Colonic mucosa (tissue), 4 donors: ENCODE data around the gene SAP130. TPM values are rescaled to one million over a fixed set of nuclear protein-coding genes. Genes with fewer than 3 reads are reported as not detected.

Experiments
- DNase-seq: peaks from one replicate; pipeline ENCODE4 v3.0.0-alpha.2; 2020
- H3K27ac ChIP-seq: fragments of 200-600 bp; one replicate; pipeline ENCODE4 v1.8.0; 2021
- H3K27me3 ChIP-seq: fragments of 200-600 bp; one replicate; pipeline ENCODE4 v1.8.0; 2021
- H3K36me3 ChIP-seq: fragments of 200-600 bp; one replicate; pipeline ENCODE4 v1.8.0; 2021
- H3K4me1 ChIP-seq: fragments of 200-600 bp; one replicate; pipeline ENCODE4 v1.8.0; 2021; ENCODE audit warnings: mild to moderate bottlenecking
- H3K4me3 ChIP-seq: fragments of 200-600 bp; one replicate; pipeline ENCODE4 v1.8.0; 2021
- H3K9ac ChIP-seq, 2 donors: one replicate each; pipeline ENCODE4 v1.7.0; 2013; ENCODE audit warnings: control low read depth in 2 of 2, low read depth in 2 of 2, low read length in 2 of 2
- H3K9me3 ChIP-seq: fragments of 200-600 bp; one replicate; pipeline ENCODE4 v1.8.0; 2021
- CTCF ChIP-seq: fragments of 200-600 bp; IDR thresholded peaks from one replicate; pipeline ENCODE4 v1.8.0; 2022; ENCODE audit warnings: antibody characterized with exemption, mild to moderate bottlenecking
- intact Hi-C: fragments of 100-400 bp; cut with DNase I; formaldehyde crosslinking; loops from one replicate; pipeline ENCODE4 v1.14.1; 2022
- total RNA-seq, 2 donors: library from RNA; stranded (reverse); fragmentation: NEBNext Ultra II Directional in 1 of 2; extraction: Animal tissue kit (Norgen Biotek cat#: 25700) in 1 of 2; gene quantifications; one replicate each; pipeline ENCODE4 v1.2.1, GENCODE V29; 2021
- donor health status: healthy.
- donor health status: DM: no; HTN: no; CAD: no.
- donor health status: DM: no; HTN: no; CAD: no.

The SAP130 gene
- total RNA-seq, 2 donors from 2014 or later: 24.7 to 30.6 TPM

- H3K4me3 ChIP-seq: no peak overlapping the region
- H3K27me3 ChIP-seq: no peaks in the 10 kb centered on the region
- no peaks in the 10 kb centered on the region for H3K36me3 ChIP-seq
- intact Hi-C loops: no loop called here
- no peaks in the 10 kb centered on the region for H3K4me1 ChIP-seq
- no peak for TF ChIP-seq CTCF
- no peak overlapping the region for H3K27ac ChIP-seq
- DNase-seq: no peak
- H3K9ac ChIP-seq: no peak overlapping the region
- no peaks in the 10 kb centered on the region for H3K9me3 ChIP-seq
Observed at GRCh38 chr2:128043041-128043440, 15.2 kb upstream of the SAP130 start.

- Histone ChIP-seq H3K36me3 (no peaks in the 10 kb centered on the region), H3K9me3 (no peaks in the 10 kb centered on the region), H3K27me3 (no peaks in the 10 kb centered on the region), H3K4me3 (no peak overlapping the region), H3K9ac (no peak overlapping the region), H3K4me1 (no peaks in the 10 kb centered on the region), H3K27ac (no peak overlapping the region)
- DNase-seq: no peak
- no peak for TF ChIP-seq CTCF
- intact Hi-C loops: no loop called here
Observed at GRCh38 chr2:128041561-128041960, 13.7 kb upstream of the SAP130 start.

- no peak for DNase-seq
- no peak overlapping the region for H3K27ac ChIP-seq
- no peaks in the 10 kb centered on the region for H3K27me3 ChIP-seq
- H3K36me3 ChIP-seq: no peaks in the 10 kb centered on the region
- no peaks in the 10 kb centered on the region for H3K9me3 ChIP-seq
- H3K4me1 ChIP-seq: no peaks in the 10 kb centered on the region
- no peak overlapping the region for H3K4me3 ChIP-seq
- intact Hi-C loops: no loop called here
- H3K9ac ChIP-seq: no peak overlapping the region
- TF ChIP-seq CTCF: no peak
Observed at GRCh38 chr2:128040166-128040771, 12.4 kb upstream of the SAP130 start.

GRCh38 chr2:128039535-128039934, 11.7 kb upstream of the SAP130 start:
- intact Hi-C loops: no loop called here
- Histone ChIP-seq H3K27ac (no peak overlapping the region), H3K36me3 (no peaks in the 10 kb centered on the region), H3K27me3 (no peaks in the 10 kb centered on the region), H3K4me3 (no peak overlapping the region), H3K9me3 (no peaks in the 10 kb centered on the region), H3K4me1 (no peaks in the 10 kb centered on the region), H3K9ac (no peak overlapping the region)
- TF ChIP-seq CTCF: no peak
- DNase-seq: no peak

- Histone ChIP-seq H3K27ac (no peak overlapping the region), H3K9me3 (no peaks in the 10 kb centered on the region), H3K27me3 (no peaks in the 10 kb centered on the region), H3K9ac (no peak overlapping the region), H3K36me3 (no peaks in the 10 kb centered on the region), H3K4me3 (no peak overlapping the region), H3K4me1 (no peaks in the 10 kb centered on the region)
- no peak for DNase-seq
- TF ChIP-seq CTCF: no peak
- intact Hi-C loops: no loop called here
Observed at GRCh38 chr2:128038411-128038810, 10.6 kb upstream of the SAP130 start.
